ENCODE data around the gene DACH1.

DNA sequence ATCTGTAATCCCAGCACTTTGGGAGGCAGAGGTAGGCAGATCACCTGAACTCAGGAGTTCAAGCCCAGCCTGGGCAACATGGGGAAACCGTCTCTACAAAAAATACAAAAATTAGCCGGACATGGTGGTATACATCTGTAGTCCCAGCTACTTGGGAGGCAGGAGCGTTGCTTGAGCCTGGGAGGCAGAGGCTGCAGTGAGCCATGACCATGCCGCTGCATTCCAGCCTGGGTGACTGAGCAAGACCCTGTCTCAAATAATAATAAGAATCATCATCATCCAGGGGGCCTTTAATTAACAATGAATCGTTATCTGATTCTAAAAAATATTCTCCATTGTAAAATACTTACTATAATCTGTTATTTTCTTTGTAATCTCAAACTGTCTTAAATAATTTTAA lies 283.4 kb downstream of the DACH1 start:
- TF ChIP-seq, protein P1, sequence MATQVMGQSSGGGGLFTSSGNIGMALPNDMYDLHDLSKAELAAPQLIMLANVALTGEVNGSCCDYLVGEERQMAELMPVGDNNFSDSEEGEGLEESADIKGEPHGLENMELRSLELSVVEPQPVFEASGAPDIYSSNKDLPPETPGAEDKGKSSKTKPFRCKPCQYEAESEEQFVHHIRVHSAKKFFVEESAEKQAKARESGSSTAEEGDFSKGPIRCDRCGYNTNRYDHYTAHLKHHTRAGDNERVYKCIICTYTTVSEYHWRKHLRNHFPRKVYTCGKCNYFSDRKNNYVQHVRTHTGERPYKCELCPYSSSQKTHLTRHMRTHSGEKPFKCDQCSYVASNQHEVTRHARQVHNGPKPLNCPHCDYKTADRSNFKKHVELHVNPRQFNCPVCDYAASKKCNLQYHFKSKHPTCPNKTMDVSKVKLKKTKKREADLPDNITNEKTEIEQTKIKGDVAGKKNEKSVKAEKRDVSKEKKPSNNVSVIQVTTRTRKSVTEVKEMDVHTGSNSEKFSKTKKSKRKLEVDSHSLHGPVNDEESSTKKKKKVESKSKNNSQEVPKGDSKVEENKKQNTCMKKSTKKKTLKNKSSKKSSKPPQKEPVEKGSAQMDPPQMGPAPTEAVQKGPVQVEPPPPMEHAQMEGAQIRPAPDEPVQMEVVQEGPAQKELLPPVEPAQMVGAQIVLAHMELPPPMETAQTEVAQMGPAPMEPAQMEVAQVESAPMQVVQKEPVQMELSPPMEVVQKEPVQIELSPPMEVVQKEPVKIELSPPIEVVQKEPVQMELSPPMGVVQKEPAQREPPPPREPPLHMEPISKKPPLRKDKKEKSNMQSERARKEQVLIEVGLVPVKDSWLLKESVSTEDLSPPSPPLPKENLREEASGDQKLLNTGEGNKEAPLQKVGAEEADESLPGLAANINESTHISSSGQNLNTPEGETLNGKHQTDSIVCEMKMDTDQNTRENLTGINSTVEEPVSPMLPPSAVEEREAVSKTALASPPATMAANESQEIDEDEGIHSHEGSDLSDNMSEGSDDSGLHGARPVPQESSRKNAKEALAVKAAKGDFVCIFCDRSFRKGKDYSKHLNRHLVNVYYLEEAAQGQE (IDR thresholded peaks at IDR 0.05; ENCODE audit: low read depth): no peak
- no peak for TF ChIP-seq ZNF274 (IDR thresholded peaks at IDR 0.05; ENCODE audit: low read depth, low read length)
- TF ChIP-seq, protein P2, sequence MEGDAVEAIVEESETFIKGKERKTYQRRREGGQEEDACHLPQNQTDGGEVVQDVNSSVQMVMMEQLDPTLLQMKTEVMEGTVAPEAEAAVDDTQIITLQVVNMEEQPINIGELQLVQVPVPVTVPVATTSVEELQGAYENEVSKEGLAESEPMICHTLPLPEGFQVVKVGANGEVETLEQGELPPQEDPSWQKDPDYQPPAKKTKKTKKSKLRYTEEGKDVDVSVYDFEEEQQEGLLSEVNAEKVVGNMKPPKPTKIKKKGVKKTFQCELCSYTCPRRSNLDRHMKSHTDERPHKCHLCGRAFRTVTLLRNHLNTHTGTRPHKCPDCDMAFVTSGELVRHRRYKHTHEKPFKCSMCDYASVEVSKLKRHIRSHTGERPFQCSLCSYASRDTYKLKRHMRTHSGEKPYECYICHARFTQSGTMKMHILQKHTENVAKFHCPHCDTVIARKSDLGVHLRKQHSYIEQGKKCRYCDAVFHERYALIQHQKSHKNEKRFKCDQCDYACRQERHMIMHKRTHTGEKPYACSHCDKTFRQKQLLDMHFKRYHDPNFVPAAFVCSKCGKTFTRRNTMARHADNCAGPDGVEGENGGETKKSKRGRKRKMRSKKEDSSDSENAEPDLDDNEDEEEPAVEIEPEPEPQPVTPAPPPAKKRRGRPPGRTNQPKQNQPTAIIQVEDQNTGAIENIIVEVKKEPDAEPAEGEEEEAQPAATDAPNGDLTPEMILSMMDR (IDR thresholded peaks at IDR 0.05 in 2 of 3, conservative IDR thresholded peaks at IDR 0.05 in 1 of 3; ENCODE audit: borderline replicate concordance in 1 of 3, insufficient read depth in 1 of 3, low read depth in 2 of 3, low read length in 2 of 3): no peak
- TF ChIP-seq SRF (IDR thresholded peaks at IDR 0.05; ENCODE audit: low read depth): no peak

All from HCT116 (cell line).